Activated CD8-positive, alpha-beta memory T cell treated with anti-CD3 and anti-CD28 coated beads, Interleukin-2, amount 50 U/mL, for 1 hour (primary cell): ENCODE results near the gene TSPAN13.
"Not testable (repeated sequence)": the region's sequence is repeated elsewhere in the genome, so short reads cannot be mapped to it uniquely, and the experiment has no call there.

Experiments
- DNase-seq: peaks from one replicate; pipeline ENCODE4 v3.0.0-alpha.2; 2020; ENCODE audit errors: extremely low read depth

The TSPAN13 gene

DNA sequence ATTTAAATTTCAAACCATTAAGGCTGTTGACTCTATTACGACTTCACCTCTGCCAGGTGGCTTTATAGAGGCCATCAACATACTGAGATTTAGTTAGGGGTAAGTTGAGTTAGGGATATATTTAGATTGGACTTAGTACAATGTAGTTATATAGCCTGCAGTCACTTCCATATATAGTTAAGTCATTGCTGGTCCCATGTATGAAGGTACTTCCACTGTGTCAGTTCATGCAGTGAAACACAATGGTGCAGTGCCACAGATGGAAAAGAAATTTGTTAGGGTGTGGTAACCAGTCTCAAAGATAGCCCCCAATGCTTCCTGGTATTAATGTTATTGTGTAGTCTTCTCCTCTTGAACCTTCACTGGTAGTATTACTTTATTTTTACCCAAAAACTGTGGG is 12.6 kb upstream of the TSPAN13 start:
- no peak for DNase-seq

DNA sequence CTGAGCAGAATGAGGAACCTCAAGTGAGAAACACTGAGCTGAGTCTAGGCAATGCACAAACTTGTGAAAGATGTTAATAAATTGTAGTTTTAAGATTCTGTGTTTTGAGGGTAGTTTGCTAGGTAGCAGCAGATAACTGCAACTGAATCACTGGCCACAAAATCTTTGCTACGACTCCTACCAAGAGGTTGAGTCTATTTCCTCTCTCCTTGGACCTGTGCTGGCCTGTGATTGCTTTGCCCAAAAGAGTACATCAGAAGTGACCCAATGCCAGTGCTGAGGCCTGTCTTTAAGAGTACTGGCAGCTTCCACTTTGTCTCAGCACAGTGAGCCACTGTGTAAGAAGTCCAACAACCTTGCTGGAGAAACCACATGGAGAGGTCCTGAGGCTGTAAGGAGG is 11.9 kb upstream of the TSPAN13 start:
- DNase-seq = no peak

DNA sequence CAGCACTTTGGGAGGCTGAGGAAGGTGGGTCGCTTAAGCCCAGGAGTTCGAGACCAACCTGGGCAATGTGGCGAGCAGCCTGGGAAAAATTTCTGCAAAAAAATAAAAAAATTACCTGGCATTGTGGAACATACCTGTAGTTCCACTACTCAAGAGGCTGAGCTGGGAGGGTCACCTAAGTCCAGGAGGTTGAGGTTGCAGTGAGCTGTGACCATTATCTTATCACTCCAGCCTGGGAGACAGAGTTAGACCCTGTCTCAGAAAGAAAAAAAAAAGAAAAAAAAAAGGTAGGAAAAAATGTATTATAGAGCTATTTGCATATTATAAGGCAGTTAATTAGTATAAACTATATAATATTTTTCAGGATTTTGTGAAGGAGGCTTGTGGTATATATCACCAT is 11.0 kb upstream of the TSPAN13 start:
- no peak for DNase-seq

DNA sequence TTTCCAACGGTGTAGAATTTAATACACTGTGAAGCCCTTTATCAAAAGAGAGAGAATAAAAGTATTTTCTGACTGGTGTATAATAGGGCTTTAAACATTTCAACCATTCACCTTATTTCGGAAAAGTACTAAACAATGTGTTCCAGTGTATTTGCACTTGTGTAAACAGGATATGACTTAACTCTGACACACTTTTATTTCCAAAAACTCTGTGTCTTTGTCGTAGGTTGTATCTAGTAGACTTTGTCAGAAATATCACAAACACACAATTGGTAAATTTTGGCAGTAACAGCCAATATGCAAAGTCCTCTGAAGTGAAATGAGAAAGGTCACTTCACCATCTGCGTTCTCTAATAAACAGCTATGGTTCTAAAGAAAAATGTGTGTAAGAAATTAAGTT is 10.3 kb upstream of the TSPAN13 start:
- DNase-seq = no peak

DNA sequence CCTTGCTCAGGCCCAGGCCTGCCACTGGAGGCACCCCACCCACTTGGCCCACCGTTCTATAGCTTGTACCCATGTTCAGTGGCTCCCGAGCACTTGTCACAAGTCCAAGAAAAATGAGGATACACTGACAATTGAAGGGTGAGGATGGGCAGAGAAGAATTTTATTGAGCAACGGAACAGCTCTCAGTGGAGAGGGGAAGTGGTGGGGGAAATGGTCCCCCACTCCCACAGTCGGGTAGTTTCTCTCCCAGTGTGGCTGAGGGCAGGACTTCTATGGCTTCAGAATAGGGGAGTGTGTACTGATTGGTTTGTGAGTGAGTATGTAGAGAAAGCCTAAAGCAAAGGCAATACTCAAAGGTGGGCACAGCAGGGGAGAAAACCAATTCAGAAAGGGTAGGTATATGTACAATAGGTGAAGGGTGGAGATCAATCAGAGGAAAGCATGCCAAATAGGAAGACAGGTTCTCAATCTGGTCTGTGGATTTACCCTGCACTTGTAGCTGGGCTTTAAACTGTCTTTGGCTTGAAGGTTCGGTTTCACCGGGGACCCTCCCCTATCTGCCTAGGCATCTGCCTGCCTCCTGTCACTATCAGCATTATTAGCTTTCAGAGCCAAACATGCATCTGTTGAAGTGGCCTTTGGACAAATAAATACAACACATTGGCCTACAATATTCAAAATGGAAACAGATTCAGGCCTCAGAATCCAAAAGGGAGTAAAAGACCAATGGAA is 8.9 kb upstream of the TSPAN13 start:
- no peak for DNase-seq

DNA sequence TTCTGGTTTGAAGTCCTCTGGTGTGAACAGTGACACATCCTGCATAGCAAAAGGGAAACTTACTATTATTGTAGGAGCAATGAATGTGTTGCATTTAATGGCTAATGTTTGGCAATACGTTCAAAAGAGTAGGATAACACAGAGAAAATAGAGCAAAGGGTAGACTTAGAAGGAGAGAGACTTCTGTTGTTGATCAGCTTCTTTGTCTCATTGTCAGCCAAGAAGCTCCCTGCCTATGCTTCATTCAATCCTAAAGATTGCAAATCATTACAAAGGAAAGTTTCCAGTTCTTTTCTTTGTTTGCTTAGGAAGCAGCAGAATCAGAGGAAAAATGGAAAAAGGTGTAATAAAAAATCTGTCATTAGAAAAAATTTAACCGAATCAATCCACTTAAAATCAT is 7.9 kb upstream of the TSPAN13 start:
- DNase-seq = no peak

DNA sequence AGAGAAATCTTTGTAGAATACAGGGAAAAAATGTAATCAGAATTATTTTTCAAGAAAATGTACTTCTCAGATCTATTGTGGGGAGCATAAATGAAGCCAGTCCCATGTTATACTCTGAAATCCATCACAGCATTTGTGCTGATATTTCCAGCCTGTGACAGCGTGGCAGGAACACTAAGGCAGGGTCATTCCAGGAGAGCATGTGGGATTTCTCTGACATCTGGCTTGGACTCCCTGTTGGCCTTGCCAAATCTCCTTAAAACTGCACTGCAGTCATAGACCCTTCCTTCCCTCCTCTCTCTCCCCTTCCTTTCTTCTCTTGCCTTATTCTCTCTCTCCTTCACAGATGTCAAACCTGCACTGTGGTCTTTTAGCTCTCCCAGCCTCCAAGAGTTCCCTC is 6.5 kb upstream of the TSPAN13 start:
- no peak for DNase-seq

DNA sequence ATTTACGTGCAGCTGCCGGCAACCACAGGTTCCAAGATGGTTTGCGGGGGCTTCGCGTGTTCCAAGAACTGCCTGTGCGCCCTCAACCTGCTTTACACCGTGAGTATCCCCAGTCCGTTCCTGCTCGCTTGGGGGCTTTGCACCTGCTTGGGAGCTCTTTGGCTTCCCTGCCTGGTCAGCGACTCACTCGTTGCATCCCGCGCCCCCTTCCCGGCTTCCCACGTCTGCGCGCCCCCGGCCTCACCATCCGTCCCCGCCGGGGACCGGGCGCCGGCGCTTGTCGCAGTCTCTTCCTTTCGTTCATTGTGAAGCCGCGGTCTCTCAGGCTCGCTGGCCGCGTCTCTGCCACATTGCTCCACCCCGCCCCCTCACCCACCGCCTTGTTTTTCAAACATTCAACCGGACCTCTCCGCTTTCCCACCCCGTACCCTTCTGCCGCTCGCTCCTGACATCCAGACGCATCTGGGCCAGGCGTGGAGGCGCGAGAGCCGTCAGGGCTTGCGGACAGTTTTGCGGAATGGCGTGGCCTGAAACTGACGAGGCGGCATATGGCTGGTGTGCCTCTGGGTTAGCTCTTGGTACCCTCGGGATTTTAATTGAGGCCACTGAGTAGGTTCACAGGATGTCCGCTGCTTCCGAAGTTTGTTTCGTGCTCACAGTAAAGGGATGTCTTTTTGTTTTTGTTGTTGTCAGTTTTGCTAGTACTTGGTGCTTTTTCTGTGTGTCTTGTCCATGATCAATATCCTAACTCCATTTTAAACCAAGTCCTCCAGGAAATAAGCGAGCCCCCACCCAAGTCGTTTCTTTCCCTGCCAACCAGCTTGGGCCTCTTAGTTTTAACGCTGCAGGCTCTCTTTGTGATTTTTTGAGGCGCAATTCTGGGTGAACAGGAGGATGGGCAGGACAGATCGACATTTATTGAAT is 639 bp downstream of the TSPAN13 start:
- DNase-seq = no peak

DNA sequence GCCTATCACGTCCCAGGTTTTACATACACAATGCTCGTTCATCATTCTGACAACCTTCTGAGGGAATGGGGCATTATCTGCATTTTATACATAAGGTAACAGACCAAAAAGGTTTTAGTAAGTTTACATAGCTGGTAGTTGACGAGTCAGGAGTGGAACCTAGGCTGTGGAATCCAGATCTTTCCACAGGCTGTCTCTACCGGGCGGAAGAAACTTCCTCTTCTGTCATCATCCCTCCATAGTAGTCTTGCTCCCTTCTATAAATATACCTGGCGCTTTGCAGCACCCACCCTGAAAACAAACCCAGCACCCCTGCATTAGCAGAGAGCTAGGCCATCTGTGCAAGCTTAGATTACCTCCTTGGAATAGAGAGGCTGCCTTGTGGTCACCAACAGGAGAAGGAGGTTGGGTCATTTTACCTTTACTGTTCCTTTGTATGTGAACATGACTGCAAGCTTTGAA is 1.3 kb downstream of the TSPAN13 start:
- DNase-seq = no peak

DNA sequence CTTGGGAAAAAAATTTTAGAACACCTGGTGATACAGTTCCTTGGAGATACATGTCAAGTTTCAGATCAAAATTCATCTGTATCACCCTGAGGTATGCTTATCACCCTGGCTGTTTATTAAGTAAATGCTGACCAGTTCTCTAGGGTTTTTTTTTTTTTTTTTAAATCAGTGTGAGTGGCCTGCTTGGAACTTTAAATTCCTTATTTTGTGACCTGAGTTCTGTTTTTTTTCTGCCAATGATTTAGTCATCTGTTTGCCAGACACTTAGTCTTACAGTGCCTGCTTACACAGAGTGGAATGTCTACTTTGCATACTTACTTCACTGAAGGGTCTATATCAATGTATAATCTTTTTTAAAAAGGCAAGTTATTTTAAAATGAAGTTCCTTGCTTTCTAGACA is 1.8 kb downstream of the TSPAN13 start:
- DNase-seq = no peak

DNA sequence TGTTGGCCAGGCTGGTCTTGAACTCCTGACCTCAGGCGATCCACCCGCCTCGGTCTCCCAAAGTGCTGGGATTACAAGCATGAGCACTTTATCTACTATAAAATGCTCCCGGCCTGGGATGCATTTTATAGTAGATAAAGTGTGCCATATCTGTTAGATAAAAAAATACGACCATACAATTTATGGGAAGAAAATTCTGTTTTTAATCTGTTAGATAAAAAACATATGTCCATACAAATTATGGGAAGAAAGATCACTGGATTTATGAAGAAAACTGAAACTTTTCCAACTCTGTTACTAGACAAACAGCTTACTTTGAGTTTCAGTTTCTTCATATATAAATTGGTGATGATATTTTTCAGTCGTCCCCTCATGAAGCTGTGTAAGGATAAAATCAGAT is 4.5 kb downstream of the TSPAN13 start:
- no peak for DNase-seq

DNA sequence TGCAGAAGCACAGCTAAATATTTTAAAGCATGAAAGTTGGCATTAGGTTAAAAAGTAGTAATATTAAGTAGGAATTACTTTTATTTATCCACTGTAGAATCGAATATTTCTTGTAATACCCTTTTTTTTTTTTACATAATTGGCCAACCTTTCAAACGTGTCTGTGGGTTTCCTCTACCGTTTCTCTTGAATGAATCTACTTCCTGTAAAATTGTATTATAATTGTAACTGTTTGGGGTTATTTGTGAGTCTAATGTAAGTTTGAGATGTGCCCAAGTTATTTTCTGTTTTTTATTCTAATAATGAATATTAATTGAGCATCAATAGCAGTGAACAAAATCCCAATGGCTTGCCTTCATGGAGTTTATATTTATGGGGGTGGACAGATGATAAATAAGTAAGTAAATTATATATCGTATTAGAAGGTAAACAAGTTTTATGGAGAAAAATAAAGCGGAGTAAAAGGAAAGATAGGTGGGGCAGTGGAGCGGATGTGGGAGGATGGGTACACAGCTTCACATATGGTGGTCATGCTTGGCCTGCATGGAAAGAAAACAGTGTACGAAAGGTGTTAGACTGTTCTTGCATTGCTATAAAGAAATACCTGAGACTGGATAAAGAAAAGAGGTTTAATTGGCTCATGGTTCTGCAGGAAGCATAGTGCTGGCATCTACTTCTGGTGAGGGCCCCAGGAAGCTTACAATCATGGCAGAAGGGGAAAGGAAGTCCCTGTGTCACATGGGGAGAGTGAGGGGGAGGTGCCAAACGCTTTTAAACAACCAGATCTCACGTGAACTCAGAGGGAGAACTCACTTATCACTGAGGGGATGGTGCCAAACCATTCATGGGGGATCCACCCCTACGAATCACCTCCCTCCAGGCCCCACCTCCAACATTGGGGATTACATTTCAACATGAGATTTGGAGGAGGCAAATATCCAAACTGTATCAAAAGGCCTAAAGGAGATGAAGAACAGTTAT is 5.4 kb downstream of the TSPAN13 start:
- no peak for DNase-seq

DNA sequence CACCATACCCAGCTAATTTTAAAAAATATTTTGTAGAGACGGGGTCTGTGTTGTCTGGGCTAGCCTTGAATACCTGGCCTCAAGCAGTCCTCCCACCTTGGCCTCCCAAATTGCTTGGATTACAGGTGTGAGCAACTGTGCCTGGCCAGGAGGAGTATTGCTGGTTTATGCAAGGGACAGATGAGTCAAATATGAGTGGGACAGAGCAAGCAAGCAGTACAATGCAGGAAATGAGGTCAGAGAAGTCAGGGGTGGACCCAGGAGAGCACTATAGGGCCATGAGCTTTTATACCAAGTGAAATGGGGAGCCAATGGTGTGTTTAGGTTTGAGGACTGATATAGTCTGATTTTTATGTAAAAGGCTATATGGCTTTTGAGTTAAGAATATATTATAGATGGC is 6.3 kb downstream of the TSPAN13 start:
- no peak for DNase-seq

DNA sequence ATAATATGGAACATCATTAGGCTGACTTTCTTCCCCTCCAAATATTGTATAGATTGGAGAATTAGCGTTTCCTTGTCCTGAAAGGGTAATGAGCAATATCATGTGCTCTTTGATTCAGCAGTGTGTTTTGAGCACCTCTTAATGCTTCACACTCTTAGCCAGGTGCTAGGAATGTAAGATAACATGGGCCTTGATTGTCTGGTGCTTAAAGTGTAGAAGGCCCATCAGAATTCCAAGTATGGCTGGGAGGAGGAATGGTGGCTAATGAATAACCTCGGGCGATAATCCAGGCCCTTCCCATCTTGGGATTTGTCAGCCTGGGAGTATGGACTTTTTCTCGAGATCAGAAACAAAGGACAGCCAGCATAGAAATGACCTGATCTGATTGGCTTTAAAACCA is 8.6 kb downstream of the TSPAN13 start:
- no peak for DNase-seq

DNA sequence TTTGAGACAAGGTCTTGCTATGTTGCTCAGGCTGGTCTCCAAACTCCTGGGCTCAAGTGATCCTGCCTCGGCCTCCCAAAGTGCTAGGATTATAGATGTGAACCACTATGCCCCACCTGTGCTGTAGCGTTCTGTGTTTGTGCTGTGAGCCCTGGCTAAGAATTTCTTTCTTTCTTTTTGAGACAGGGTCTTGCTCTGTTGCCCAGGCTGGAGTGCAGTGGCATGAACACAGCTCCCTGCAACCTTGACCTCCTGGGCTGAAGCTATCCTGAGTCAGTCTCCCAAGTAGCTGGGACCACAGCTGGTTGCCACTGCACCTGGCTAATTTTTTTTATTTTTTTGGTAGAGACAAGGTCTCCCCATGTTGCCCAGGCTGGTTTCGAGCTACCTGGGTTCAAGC is 11.4 kb downstream of the TSPAN13 start:
- no peak for DNase-seq

DNA sequence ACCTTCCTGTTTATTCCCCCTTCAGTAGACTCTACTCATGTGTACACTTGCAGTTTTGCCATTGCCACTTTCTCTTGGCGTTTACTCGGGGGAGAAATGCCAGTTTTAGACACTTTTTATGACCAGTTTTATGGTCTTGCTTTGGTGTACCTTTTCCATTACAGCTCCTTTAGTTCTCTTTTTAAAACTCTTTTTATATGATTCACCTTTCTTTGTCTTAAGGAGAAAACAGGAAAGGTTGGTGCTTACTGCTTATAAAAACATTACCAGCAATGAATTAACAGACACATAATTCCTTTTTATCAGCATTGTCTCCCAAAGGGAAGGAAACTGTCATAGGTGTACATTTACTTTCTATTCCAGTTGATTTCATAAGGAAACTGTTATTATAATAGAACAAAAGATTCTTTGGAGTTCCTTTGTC is 11.9 kb downstream of the TSPAN13 start:
- no peak for DNase-seq

DNA sequence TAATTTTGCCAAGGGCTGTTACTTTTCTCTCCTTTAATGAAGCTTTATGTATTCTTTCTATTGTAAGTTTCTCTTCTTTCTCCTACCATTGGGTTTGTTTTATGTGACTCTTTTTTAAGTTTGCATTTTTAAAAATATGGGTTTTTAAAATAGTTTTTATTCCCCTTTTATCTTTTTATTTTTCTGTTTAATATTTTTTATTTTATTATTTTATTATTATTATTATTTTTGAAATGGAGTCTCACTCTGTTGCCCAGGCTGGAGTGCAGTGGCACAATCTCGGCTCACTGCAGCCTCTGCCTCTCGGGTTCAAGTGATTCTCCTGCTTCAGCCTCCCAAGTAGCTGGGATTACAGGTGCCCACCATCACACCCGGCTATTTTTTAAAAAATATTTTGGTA is 16.4 kb downstream of the TSPAN13 start:
- not testable (repeated sequence) for DNase-seq

DNA sequence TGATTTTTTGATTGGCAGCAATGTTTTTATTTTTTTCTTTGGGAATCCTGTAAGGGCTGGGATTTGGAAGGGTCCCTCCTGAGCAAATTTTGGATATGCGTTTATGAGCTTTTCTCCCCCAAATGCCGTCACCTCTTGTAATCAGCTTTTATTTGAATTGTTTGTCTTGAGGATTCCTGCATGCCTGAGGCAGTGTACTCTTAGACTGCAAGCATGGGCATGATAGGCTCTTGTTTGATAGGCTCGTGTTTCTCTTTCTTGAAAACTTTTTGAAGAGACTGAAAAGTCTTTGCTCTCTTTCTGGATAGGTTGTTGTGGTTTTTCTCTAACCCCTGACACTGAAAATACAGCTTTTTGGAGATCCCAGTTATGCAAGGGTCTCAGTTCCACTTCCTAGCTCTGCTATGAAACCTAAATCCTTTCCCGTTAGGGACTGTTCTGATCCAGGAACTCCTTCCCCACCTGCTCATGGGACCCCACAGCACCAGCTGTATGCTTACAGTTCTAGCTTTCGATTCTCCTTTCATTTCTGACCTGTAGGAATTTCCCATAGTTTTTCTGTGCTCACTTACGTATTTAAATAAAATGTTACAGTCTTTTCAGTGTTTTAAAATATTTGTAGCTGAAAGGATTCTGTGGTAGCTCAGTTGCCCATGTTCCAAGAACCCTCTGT is 17.2 kb downstream of the TSPAN13 start:
- DNase-seq = no peak

DNA sequence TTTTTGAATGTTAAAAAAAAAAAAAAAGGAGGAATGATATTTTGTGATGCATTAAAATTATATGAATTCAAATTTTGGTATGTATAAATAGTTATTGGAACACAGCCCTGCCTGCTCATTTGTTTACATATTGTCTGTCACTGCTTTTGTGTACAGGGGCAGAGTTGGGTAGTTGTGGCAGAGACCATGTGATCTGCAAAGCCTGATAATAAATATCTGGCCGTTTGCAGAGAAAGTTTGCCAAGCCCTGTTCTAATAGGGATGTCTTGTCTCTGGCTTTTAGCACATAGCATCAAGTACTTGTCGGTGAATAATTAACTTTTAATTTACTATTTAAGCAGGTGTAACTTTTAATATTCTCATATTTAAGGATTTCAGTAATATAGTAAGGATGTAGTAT is 19.8 kb downstream of the TSPAN13 start:
- no peak for DNase-seq

DNA sequence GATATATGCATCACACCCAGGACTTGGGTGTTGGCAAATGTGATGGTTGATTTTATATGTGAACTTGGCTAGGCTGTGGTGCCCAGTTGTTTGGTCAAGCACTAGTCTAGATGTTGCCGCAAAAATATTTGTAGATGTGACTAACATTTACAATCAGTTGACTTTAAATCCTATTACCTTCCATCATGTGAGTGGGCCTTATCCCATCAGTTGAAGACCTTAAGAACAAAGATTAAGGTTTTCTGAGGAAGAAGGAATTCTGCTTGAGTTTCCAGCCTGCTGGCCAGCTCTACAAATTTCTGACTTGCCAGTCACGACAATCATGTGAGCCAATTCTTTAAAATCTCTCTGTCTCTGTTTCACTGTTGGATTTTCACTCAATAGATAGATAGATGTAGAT is 20.3 kb downstream of the TSPAN13 start:
- DNase-seq = no peak

DNA sequence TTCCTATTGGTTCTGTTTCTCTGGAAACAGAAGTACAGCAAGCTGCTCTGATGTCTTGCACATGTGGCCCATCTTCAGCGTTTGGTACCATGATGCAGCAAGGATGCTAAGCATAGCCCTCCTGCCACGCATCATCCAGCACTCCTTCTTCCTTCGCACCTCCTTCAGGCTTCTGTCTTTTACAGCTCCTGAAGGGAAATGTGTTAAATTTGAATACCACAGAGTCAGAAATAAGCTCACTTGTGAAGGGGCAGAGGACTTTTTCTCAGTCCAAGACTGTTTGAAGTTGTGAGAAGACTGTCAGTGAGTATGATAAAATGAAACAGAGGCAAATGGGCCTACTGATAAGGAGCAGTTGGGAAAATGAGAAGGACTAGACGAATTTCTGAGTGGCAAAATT is 20.7 kb downstream of the TSPAN13 start:
- DNase-seq = no peak
